Astrocyte (in vitro differentiated cells and primary cell): ENCODE data around the gene SOBP.

ENCODE experiments used
- EZH2 ChIP-seq: IDR thresholded peaks from 2 replicates; pipeline ENCODE4 v1.6.1; 2012; ENCODE audit warnings: mild to moderate bottlenecking, low read length, inconsistent platforms; ENCODE audit not compliant: insufficient read depth
- TF ChIP-seq, protein P1 (sequence below): IDR thresholded peaks from 2 replicates; pipeline ENCODE4 v1.5.1; 2011; ENCODE audit warnings: low read depth, mild to moderate bottlenecking, inconsistent platforms, low read length, moderate library complexity; ENCODE audit not compliant: insufficient read depth

DNA sequence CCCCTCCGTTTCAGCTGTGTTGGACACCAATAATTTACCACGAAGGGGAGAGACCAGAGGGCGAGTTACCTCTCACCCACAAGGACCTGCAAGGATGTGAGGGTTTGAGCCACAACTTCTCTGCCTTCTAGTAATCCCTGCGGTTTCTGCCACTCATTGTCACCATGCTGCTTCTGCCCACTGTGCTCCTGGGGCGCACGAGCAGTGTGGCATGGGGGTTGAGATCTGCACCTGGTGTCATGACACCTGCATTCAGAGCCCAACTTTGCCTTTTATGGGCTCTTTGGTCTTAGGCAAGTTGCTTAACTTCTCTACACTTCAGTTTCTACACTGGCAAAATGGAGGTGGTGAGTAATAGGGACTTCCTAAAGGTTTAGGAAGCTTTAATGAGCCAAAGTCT is 84.9 kb downstream of the SOBP start:
- TF ChIP-seq, protein P1, sequence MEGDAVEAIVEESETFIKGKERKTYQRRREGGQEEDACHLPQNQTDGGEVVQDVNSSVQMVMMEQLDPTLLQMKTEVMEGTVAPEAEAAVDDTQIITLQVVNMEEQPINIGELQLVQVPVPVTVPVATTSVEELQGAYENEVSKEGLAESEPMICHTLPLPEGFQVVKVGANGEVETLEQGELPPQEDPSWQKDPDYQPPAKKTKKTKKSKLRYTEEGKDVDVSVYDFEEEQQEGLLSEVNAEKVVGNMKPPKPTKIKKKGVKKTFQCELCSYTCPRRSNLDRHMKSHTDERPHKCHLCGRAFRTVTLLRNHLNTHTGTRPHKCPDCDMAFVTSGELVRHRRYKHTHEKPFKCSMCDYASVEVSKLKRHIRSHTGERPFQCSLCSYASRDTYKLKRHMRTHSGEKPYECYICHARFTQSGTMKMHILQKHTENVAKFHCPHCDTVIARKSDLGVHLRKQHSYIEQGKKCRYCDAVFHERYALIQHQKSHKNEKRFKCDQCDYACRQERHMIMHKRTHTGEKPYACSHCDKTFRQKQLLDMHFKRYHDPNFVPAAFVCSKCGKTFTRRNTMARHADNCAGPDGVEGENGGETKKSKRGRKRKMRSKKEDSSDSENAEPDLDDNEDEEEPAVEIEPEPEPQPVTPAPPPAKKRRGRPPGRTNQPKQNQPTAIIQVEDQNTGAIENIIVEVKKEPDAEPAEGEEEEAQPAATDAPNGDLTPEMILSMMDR: no peak
- TF ChIP-seq EZH2: no peak
